DOHH2 (cell line): ENCODE data around the gene PCP4L1.

Experiments
- H3F3A ChIP-seq: fragments of 200-600 bp; sonication (generic), shearing (Covaris generic); 2 replicates; pipeline ENCODE4 v1.6.0; 2016; ENCODE audit warnings: antibody characterized with exemption, mild to moderate bottlenecking; ENCODE audit not compliant: control insufficient read depth, insufficient read depth
- H3K27ac ChIP-seq: fragments of 200-600 bp; sonication (generic); 2 replicates; pipeline ENCODE4 v1.5.1; 2014; ENCODE audit warnings: low read depth, mild to moderate bottlenecking, low read length, moderate library complexity
- H3K27me3 ChIP-seq: fragments of 200-600 bp; sonication (generic); 2 replicates; pipeline ENCODE4 v1.6.1; 2014; ENCODE audit warnings: mild to moderate bottlenecking, low read length, mixed read lengths; ENCODE audit not compliant: control insufficient read depth
- H3K36me3 ChIP-seq: fragments of 200-600 bp; sonication (generic); 2 replicates; pipeline ENCODE4 v1.6.1; 2014; ENCODE audit warnings: mild to moderate bottlenecking, low read length, moderate library complexity, mixed read lengths; ENCODE audit not compliant: control insufficient read depth
- H3K4me1 ChIP-seq: fragments of 200-600 bp; sonication (generic); 2 replicates; pipeline ENCODE4 v1.6.1; 2014; ENCODE audit warnings: mild to moderate bottlenecking, low read length, mixed read lengths; ENCODE audit not compliant: control insufficient read depth
- H3K4me2 ChIP-seq: fragments of 200-600 bp; sonication (generic); 2 replicates; pipeline ENCODE4 v1.6.0; 2014; ENCODE audit warnings: mild to moderate bottlenecking, low read length, moderate library complexity
- H3K4me3 ChIP-seq: fragments of 200-600 bp; sonication (generic); 2 replicates; pipeline ENCODE4 v1.5.1; 2014; ENCODE audit warnings: mild to moderate bottlenecking, low read length, mixed read lengths
- H3K79me2 ChIP-seq: fragments of 200-600 bp; sonication (generic); 2 replicates; pipeline ENCODE4 v1.6.1; 2014; ENCODE audit warnings: mild to moderate bottlenecking, low read length, mixed read lengths; ENCODE audit not compliant: control insufficient read depth
- H3K9me2 ChIP-seq: fragments of 200-600 bp; sonication (generic); replicated peaks from 2 replicates; pipeline ENCODE4 v1.6.1; 2014; ENCODE audit warnings: mild to moderate bottlenecking, low read length, mixed read lengths; ENCODE audit not compliant: control insufficient read depth
- H3K9me3 ChIP-seq: fragments of 200-600 bp; sonication (generic); 2 replicates; pipeline ENCODE4 v1.6.1; 2014; ENCODE audit warnings: antibody characterized with exemption, low read length, mixed read lengths; ENCODE audit not compliant: control insufficient read depth, insufficient read depth
- H4K20me1 ChIP-seq: fragments of 200-600 bp; sonication (generic); 2 replicates; pipeline ENCODE4 v1.6.0; 2014; ENCODE audit warnings: low read depth, mild to moderate bottlenecking, antibody characterized with exemption, low read length, moderate library complexity; ENCODE audit not compliant: control insufficient read depth, insufficient read depth
- EZH2phosphoT487 ChIP-seq: fragments of 200-600 bp; sonication (generic); IDR thresholded peaks from 2 replicates; pipeline ENCODE4 v1.6.1; 2017; ENCODE audit warnings: borderline replicate concordance, mild to moderate bottlenecking, antibody characterized with exemption, low read length, moderate library complexity, mixed read lengths
- TF ChIP-seq, protein P1 (sequence below): fragments of 200-600 bp; sonication (generic); IDR thresholded peaks from one replicate; pipeline ENCODE4 v1.5.1; 2014; ENCODE audit warnings: antibody characterized with exemption, mild to moderate bottlenecking, low read depth, low read length; ENCODE audit not compliant: poor library complexity, severe bottlenecking

PCP4L1 gene

GRCh38 chr1:161282991-161283390, 24.4 kb downstream of the PCP4L1 start:
- peaks cover 9% of the 10 kb centered on the region for H3K4me1 ChIP-seq
- TF ChIP-seq, protein P1, sequence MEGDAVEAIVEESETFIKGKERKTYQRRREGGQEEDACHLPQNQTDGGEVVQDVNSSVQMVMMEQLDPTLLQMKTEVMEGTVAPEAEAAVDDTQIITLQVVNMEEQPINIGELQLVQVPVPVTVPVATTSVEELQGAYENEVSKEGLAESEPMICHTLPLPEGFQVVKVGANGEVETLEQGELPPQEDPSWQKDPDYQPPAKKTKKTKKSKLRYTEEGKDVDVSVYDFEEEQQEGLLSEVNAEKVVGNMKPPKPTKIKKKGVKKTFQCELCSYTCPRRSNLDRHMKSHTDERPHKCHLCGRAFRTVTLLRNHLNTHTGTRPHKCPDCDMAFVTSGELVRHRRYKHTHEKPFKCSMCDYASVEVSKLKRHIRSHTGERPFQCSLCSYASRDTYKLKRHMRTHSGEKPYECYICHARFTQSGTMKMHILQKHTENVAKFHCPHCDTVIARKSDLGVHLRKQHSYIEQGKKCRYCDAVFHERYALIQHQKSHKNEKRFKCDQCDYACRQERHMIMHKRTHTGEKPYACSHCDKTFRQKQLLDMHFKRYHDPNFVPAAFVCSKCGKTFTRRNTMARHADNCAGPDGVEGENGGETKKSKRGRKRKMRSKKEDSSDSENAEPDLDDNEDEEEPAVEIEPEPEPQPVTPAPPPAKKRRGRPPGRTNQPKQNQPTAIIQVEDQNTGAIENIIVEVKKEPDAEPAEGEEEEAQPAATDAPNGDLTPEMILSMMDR: no peak
- no peak for TF ChIP-seq EZH2phosphoT487
- H3K4me3 ChIP-seq: no peak overlapping the region
- peak overlapping the region; percentile 24 for H3K4me2 ChIP-seq
- no peaks in the 10 kb centered on the region for H3K9me2 ChIP-seq
- no peaks in the 10 kb centered on the region for H3K36me3 ChIP-seq
- no peaks in the 10 kb centered on the region for H4K20me1 ChIP-seq
- H3K27ac ChIP-seq: no peak overlapping the region
- H3K79me2 ChIP-seq: no peaks in the 10 kb centered on the region
- no peaks in the 10 kb centered on the region for H3K9me3 ChIP-seq
- peaks cover 37% of the 10 kb centered on the region for H3K27me3 ChIP-seq
- H3F3A ChIP-seq: no peaks in the 10 kb centered on the region

DNA sequence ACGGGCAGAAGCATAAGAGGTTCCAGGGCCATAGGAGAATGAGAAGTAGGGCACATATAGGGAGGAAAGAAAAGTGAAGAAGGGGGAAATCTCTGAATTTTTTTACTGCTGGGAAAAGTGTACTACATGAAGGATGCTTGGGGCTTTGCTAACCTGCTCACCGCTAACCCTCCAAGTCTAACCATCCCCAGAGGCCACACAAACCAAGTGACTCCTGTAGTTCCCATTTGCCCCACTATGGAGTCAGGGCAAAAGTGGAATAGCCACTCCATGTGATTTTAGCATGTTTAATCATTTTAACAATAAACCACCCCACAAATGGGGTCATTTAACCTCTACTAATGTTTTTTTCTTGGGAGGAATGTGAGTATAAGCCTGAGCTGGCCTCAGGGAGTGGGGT, 26.6 kb downstream of the PCP4L1 start:
- Histone ChIP-seq H3K79me2 (no peaks in the 10 kb centered on the region), H3F3A (no peaks in the 10 kb centered on the region), H3K27me3 (peaks cover 34% of the 10 kb centered on the region), H3K36me3 (no peaks in the 10 kb centered on the region), H3K4me3 (no peak overlapping the region), H3K4me1 (peaks cover 9% of the 10 kb centered on the region), H3K27ac (no peak overlapping the region), H3K9me2 (no peaks in the 10 kb centered on the region), H4K20me1 (no peaks in the 10 kb centered on the region), H3K4me2 (no peak overlapping the region), H3K9me3 (no peaks in the 10 kb centered on the region)
- TF ChIP-seq, protein P1: no peak
- no peak for TF ChIP-seq EZH2phosphoT487

DNA sequence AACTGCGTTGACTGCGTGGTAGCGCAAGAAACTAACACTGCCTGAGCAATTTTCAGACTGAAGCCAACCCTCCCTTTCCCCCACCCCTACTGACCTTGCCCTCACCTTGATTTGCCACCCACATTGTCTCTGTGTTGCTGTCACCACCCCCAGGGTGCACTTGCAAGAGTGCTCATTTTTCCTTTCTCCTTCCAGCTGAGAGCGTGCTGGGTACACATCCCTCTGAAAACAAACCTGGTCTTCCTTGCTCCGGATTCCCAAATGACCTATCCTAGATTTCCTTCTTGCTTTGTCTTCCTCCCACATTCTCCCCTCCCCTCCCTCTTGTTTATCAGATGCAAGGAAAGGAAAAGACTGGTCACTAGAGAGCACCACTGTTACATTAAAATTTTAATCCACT, 27.0 kb downstream of the PCP4L1 start:
- no peak overlapping the region for H3K4me2 ChIP-seq
- H3K9me2 ChIP-seq: no peaks in the 10 kb centered on the region
- H3K27me3 ChIP-seq: peaks cover 30% of the 10 kb centered on the region
- H4K20me1 ChIP-seq: no peaks in the 10 kb centered on the region
- H3K27ac ChIP-seq: no peak overlapping the region
- H3K9me3 ChIP-seq: no peaks in the 10 kb centered on the region
- H3K4me3 ChIP-seq: no peak overlapping the region
- no peaks in the 10 kb centered on the region for H3F3A ChIP-seq
- peaks cover 9% of the 10 kb centered on the region for H3K4me1 ChIP-seq
- H3K79me2 ChIP-seq: no peaks in the 10 kb centered on the region
- H3K36me3 ChIP-seq: no peaks in the 10 kb centered on the region
- TF ChIP-seq, protein P1: no peak
- TF ChIP-seq EZH2phosphoT487: no peak
